ENCODE data around the gene ZNF157.
"Not testable (repeated sequence)": the region's sequence is repeated elsewhere in the genome, so short reads cannot be mapped to it uniquely, and the experiment has no call there.

ZNF157 gene

GRCh38 chrX:47370278-47370677 is at the start of gene ZNF157:
ZNF157 (plus strand) TSS chrX:47370578; CDS start chrX:47370669, 91 bp downstream.
- no peak for DNase-seq (ENCODE audit: low read depth)
- no peak within 1 kb of the TSS for H3K4me3 ChIP-seq (ENCODE audit: low read depth, low read length)
- TF ChIP-seq CTCF (IDR thresholded peaks at IDR 0.05; ENCODE audit: insufficient read depth, low read depth, low read length, missing control alignments), result no peak

- no peak for TF ChIP-seq CTCF (IDR thresholded peaks at IDR 0.05; ENCODE audit: insufficient read depth, low read depth, low read length, missing control alignments)
- no peak for DNase-seq (ENCODE audit: low read depth)
- H3K4me3 ChIP-seq (ENCODE audit: low read depth, low read length), result no peak overlapping the region
These were observed 49.0 kb upstream of the ZNF157 start for GRCh38 chrX:47321386-47321785.

GRCh38 chrX:47321823-47322371 is 48.5 kb upstream of the ZNF157 start:
- TF ChIP-seq CTCF (IDR thresholded peaks at IDR 0.05; ENCODE audit: insufficient read depth, low read depth, low read length, missing control alignments), result no peak
- H3K4me3 ChIP-seq (ENCODE audit: low read depth, low read length), result no peak overlapping the region
- DNase-seq (ENCODE audit: low read depth), result no peak

GRCh38 chrX:47327902-47328301 is 42.5 kb upstream of the ZNF157 start:
- no peak overlapping the region for H3K4me3 ChIP-seq (ENCODE audit: low read depth, low read length)
- TF ChIP-seq CTCF (IDR thresholded peaks at IDR 0.05; ENCODE audit: insufficient read depth, low read depth, low read length, missing control alignments), result no peak
- peak; percentile 5 for DNase-seq (ENCODE audit: low read depth)

GRCh38 chrX:47332729-47333128 is 37.6 kb upstream of the ZNF157 start:
- not testable (repeated sequence) for DNase-seq (ENCODE audit: low read depth); H3K4me3 ChIP-seq (ENCODE audit: low read depth, low read length)

GRCh38 chrX:47351706-47352105 is 18.7 kb upstream of the ZNF157 start:
- no peak overlapping the region for H3K4me3 ChIP-seq (ENCODE audit: low read depth, low read length)
- DNase-seq (ENCODE audit: low read depth), result no peak
- no peak for TF ChIP-seq CTCF (IDR thresholded peaks at IDR 0.05; ENCODE audit: insufficient read depth, low read depth, low read length, missing control alignments)

- DNase-seq (ENCODE audit: low read depth), result peak; percentile 8
- no peak overlapping the region for H3K4me3 ChIP-seq (ENCODE audit: low read depth, low read length)
These were observed 11.9 kb upstream of the ZNF157 start for GRCh38 chrX:47358387-47359065.

More at GRCh38 chrX:47358387-47359065, 11.9 kb upstream of the ZNF157 start:
- TF ChIP-seq CTCF (IDR thresholded peaks at IDR 0.05; ENCODE audit: insufficient read depth, low read depth, low read length, missing control alignments), result no peak
